Measurements from ENCODE around the gene C10orf143. TPM values are rescaled to one million over a fixed set of nuclear protein-coding genes. Genes with fewer than 3 reads are reported as not detected.

Gene C10orf143
- polyA plus RNA-seq, 1 donor (not counting 4 experiments of a cell fraction or from before 2014, with no cell fraction given), result 1.4 TPM

DNA sequence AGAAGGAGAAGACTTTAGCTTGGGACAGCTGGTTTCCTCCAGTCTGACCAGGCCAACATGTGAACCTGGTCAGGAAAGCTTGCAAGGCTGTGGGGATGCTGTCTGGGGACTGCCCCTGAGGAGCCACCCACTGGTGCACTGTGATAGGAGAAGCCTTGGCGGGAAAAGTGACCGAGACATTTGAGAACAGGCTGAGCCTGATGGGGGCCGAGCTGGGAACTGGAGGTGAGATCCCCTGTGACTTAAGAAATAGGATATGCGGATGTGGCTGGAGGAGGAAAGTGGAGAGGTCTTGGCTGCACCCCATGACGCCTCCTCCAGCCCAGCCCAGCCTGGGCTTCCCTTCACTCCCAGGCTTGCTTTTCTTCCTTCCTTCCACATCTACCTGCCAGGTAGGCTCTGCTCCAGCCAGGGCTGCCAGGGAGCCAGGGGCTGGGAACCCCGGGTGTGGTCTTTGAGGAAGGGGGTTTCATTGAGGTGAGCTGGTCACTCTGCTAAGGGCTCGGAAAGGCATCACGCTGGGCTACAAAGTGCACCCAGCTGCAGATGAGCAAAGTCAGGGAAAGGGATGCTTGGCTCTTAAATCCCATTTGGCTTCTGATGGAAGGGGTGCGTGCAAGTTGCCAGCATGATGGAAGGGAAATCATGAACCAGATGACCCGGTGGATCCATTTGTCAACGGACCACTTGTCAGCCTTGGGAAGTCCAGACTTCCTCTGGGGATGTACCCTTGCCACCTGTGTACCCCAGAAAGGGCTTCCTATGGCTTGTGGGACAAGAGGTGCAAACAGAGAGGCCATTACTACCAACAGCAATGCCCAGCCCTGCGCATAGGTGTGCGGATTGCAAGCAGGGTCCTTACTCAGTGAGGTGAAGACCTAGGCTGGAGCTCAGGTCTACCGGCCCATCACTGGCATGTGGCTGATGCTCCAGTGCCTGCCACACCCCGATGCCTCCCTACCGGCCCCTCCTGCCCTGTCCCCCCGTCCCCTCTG lies 66.3 kb downstream of the C10orf143 start:
- Histone ChIP-seq H3K27me3 (ENCODE audit: control insufficient read depth, extremely low read depth, insufficient read depth, low read length) (no peaks in the 10 kb centered on the region), H3K36me3 (ENCODE audit: control insufficient read depth in 2 of 2, extremely low read depth in 1 of 2, insufficient read depth in 2 of 2, low read length in 2 of 2) (no peaks in the 10 kb centered on the region), H3K9ac (ENCODE audit: control insufficient read depth, extremely low read depth, insufficient read depth, low read length) (no peak overlapping the region), H3K4me1 (ENCODE audit: control insufficient read depth, extremely low read depth, insufficient read depth, low read length) (no peaks in the 10 kb centered on the region), H3K9me3 (ENCODE audit: control insufficient read depth, low read depth, low read length) (no peaks in the 10 kb centered on the region), H2AFZ (ENCODE audit: control insufficient read depth, low read length) (no peak overlapping the region), H3K9me1 (ENCODE audit: control insufficient read depth, extremely low read depth, insufficient read depth, low read length) (no peaks in the 10 kb centered on the region), H4K20me1 (ENCODE audit: control insufficient read depth, extremely low read depth, insufficient read depth, low read length) (no peaks in the 10 kb centered on the region), H3K27ac (ENCODE audit: control insufficient read depth, insufficient read depth, low read length) (no peak overlapping the region), H3K4me2 (ENCODE audit: control insufficient read depth, extremely low read depth, insufficient read depth, low read depth, low read length) (no peak overlapping the region), H3K4me3 (ENCODE audit: control insufficient read depth in 2 of 3, extremely low read depth in 1 of 3, insufficient read depth in 2 of 3, low read depth in 1 of 3, low read length in 3 of 3) (no peak overlapping the region), H3K79me2 (ENCODE audit: control insufficient read depth, insufficient read depth, low read length) (no peaks in the 10 kb centered on the region)
- no peak for TF ChIP-seq EZH2 (IDR thresholded peaks at IDR 0.05; ENCODE audit: low read length)
- TF ChIP-seq, protein P1, sequence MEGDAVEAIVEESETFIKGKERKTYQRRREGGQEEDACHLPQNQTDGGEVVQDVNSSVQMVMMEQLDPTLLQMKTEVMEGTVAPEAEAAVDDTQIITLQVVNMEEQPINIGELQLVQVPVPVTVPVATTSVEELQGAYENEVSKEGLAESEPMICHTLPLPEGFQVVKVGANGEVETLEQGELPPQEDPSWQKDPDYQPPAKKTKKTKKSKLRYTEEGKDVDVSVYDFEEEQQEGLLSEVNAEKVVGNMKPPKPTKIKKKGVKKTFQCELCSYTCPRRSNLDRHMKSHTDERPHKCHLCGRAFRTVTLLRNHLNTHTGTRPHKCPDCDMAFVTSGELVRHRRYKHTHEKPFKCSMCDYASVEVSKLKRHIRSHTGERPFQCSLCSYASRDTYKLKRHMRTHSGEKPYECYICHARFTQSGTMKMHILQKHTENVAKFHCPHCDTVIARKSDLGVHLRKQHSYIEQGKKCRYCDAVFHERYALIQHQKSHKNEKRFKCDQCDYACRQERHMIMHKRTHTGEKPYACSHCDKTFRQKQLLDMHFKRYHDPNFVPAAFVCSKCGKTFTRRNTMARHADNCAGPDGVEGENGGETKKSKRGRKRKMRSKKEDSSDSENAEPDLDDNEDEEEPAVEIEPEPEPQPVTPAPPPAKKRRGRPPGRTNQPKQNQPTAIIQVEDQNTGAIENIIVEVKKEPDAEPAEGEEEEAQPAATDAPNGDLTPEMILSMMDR (optimal IDR thresholded peaks at IDR 0.05 in 1 of 3, IDR thresholded peaks at IDR 0.05 in 1 of 3, conservative IDR thresholded peaks at IDR 0.05 in 1 of 3; ENCODE audit: extremely low read depth in 1 of 3, insufficient read depth in 2 of 3, low read length in 3 of 3), result no peak
- DNase-seq (ENCODE audit: low read depth, low spot score) (no peak), FAIRE-seq (no peak)
- dilution Hi-C loops (cut with MboI; ENCODE audit: extremely low pct_ligation_motif_present, low sequenced_read_pairs), result no loop called here

DNA sequence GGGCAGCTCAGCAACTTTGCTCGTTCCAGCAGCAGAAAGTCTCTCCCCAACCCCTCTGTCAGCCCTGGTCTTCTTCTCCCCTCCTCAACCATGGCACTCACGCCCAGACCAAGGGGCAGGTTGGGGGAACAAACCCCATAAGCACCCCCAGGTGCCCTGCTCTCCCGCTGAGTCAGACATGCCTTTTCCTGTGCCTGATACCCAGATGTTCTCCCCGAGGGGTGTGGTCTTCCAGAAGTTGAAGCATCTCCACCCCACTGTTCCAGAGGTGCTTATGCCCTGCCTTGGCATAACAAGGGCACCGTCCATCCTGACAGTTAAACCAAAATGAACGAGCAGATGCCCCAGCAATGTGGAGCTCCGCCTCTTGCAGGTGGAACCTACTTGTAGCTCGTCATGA lies 67.1 kb downstream of the C10orf143 start:
- Histone ChIP-seq H3K79me2 (ENCODE audit: control insufficient read depth, insufficient read depth, low read length) (no peaks in the 10 kb centered on the region), H2AFZ (ENCODE audit: control insufficient read depth, low read length) (no peak overlapping the region), H3K27ac (ENCODE audit: control insufficient read depth, insufficient read depth, low read length) (no peak overlapping the region), H3K9me1 (ENCODE audit: control insufficient read depth, extremely low read depth, insufficient read depth, low read length) (no peaks in the 10 kb centered on the region), H3K4me2 (ENCODE audit: control insufficient read depth, extremely low read depth, insufficient read depth, low read depth, low read length) (no peak overlapping the region), H3K4me1 (ENCODE audit: control insufficient read depth, extremely low read depth, insufficient read depth, low read length) (no peaks in the 10 kb centered on the region), H4K20me1 (ENCODE audit: control insufficient read depth, extremely low read depth, insufficient read depth, low read length) (no peaks in the 10 kb centered on the region), H3K4me3 (ENCODE audit: control insufficient read depth in 2 of 3, extremely low read depth in 1 of 3, insufficient read depth in 2 of 3, low read depth in 1 of 3, low read length in 3 of 3) (no peak overlapping the region), H3K9me3 (ENCODE audit: control insufficient read depth, low read depth, low read length) (no peaks in the 10 kb centered on the region), H3K36me3 (ENCODE audit: control insufficient read depth in 2 of 2, extremely low read depth in 1 of 2, insufficient read depth in 2 of 2, low read length in 2 of 2) (no peaks in the 10 kb centered on the region), H3K27me3 (ENCODE audit: control insufficient read depth, extremely low read depth, insufficient read depth, low read length) (no peaks in the 10 kb centered on the region), H3K9ac (ENCODE audit: control insufficient read depth, extremely low read depth, insufficient read depth, low read length) (no peak overlapping the region)
- TF ChIP-seq, protein P1 (optimal IDR thresholded peaks at IDR 0.05 in 1 of 3, IDR thresholded peaks at IDR 0.05 in 1 of 3, conservative IDR thresholded peaks at IDR 0.05 in 1 of 3; ENCODE audit: extremely low read depth in 1 of 3, insufficient read depth in 2 of 3, low read length in 3 of 3), result no peak
- TF ChIP-seq EZH2 (IDR thresholded peaks at IDR 0.05; ENCODE audit: low read length), result no peak
- FAIRE-seq (no peak), DNase-seq (ENCODE audit: low read depth, low spot score) (no peak)
- dilution Hi-C loops (cut with MboI; ENCODE audit: extremely low pct_ligation_motif_present, low sequenced_read_pairs), result no loop called here
